ENCODE measurements around the gene SLC9C1.
A peak's percentile ranks its signal among the peaks of the same experiment; 100 is the strongest.

DNA sequence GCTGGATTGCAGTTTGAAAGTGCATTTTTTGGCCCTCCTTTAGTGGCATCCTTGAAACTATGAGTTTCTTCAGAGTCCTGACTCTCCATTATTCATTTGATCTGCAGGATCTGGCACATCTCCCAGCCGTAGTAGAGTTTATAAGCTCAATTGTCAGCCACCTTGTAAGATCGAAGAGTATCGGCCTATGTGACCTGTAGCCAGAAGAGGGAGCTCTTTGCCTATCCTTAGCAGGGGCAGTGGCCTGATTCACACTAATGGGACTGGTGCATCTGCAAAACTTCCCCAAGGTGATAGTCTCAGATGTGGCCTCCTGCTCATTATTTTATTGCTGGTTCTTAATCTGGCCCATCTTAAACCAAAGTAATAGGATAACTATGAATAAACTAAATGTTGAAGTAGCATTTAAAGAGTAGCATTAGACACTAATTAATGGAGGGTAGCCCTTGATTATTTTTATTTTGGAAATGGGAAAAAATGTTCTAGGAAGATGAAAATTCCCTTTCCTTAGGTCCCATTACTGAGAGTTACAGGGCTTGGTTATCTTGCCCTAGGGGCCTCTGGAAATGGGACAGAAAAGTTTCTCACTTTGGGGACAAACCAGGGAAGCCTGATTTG is 182.1 kb downstream of the SLC9C1 start:
- peak; percentile 72 for TF ChIP-seq CTCF (conservative IDR thresholded peaks at IDR 0.05; ENCODE audit: low read depth, low read length)
- TF ChIP-seq POLR2A (IDR thresholded peaks at IDR 0.05; ENCODE audit: low read depth, low read length) = no peak
- TF ChIP-seq BHLHE40 (IDR thresholded peaks at IDR 0.05; ENCODE audit: low read depth, low read length) = no peak
- no peak for TF ChIP-seq CEBPB (IDR thresholded peaks at IDR 0.05; ENCODE audit: low read depth, low read length)

Measured in IMR-90 (cell line).